HFFc6 (cell line): ENCODE results near the gene PRKAR1B. TPM values are rescaled to one million over a fixed set of nuclear protein-coding genes. Genes with fewer than 3 reads are reported as not detected.

Experiments
- DNase-seq: peaks from one replicate; pipeline ENCODE4 v3.0.0-alpha.2; 2018
- H3K27ac Mint-ChIP-seq: 2 replicates; pipeline ENCODE4 v1.8.0; 2020; ENCODE audit warnings: mild to moderate bottlenecking, mixed read lengths
- H3K27me3 Mint-ChIP-seq: 2 replicates; pipeline ENCODE4 v1.8.0; 2021; ENCODE audit warnings: mild to moderate bottlenecking, moderate library complexity, mixed read lengths; ENCODE audit not compliant: insufficient read depth
- H3K36me3 Mint-ChIP-seq: 2 replicates; pipeline ENCODE4 v1.8.0; 2021; ENCODE audit warnings: low read depth, mixed read lengths
- H3K4me1 Mint-ChIP-seq: 2 replicates; pipeline ENCODE4 v1.8.0; 2020; ENCODE audit warnings: low read depth, mixed read lengths
- H3K4me3 Mint-ChIP-seq: 2 replicates; pipeline ENCODE4 v1.8.0; 2020; ENCODE audit warnings: mild to moderate bottlenecking, moderate library complexity, mixed read lengths
- H3K9me3 Mint-ChIP-seq: 2 replicates; pipeline ENCODE4 v1.8.0; 2020; ENCODE audit warnings: mild to moderate bottlenecking, mixed read lengths
- CTCF ChIP-seq: fragments of 200-600 bp; sonication (generic); IDR thresholded peaks from 2 replicates; pipeline ENCODE4 v1.5.0; 2021; ENCODE audit warnings: antibody characterized with exemption, mild to moderate bottlenecking
- total RNA-seq, 6 experiments: library from RNA; stranded (reverse); fragmentation: NEBNext Ultra II Directional; extraction: Animal tissue kit (Norgen Biotek cat#: 25700); gene quantifications; 2 replicates in 1 of 6; 3 replicates in 5 of 6; pipeline ENCODE4 v1.2.3, GENCODE V29; 2021

The PRKAR1B gene
- total RNA-seq, 6 experiments from 2014 or later, result 15.5 to 22.7 (median 17.1) TPM

GRCh38 chr7:550881-551614, 176.0 kb downstream of the PRKAR1B start:
- no peak overlapping the region for H3K4me3 Mint-ChIP-seq
- no peak for DNase-seq
- peaks cover 11% of the 10 kb centered on the region for H3K4me1 Mint-ChIP-seq
- H3K9me3 Mint-ChIP-seq, result no peaks in the 10 kb centered on the region
- no peaks in the 10 kb centered on the region for H3K36me3 Mint-ChIP-seq
- H3K27me3 Mint-ChIP-seq, result no peaks in the 10 kb centered on the region; the same call in none of the 2 replicates
- TF ChIP-seq CTCF, result no peak
- H3K27ac Mint-ChIP-seq, result no peak overlapping the region

- no peak for DNase-seq
- Mint-ChIP-seq H3K36me3 (no peaks in the 10 kb centered on the region), H3K4me1 (peaks cover 11% of the 10 kb centered on the region), H3K9me3 (no peaks in the 10 kb centered on the region), H3K27ac (no peak overlapping the region), H3K27me3 (no peaks in the 10 kb centered on the region; the same call in none of the 2 replicates), H3K4me3 (no peak overlapping the region)
- no peak for TF ChIP-seq CTCF
Observed at GRCh38 chr7:549891-550625, 177.0 kb downstream of the PRKAR1B start.

GRCh38 chr7:549066-549890, 177.8 kb downstream of the PRKAR1B start:
- Mint-ChIP-seq H3K9me3 (no peaks in the 10 kb centered on the region), H3K4me3 (no peak overlapping the region), H3K4me1 (peaks cover 11% of the 10 kb centered on the region), H3K27ac (no peak overlapping the region), H3K27me3 (no peaks in the 10 kb centered on the region; the same call in none of the 2 replicates), H3K36me3 (no peaks in the 10 kb centered on the region)
- TF ChIP-seq CTCF, result no peak
- DNase-seq, result no peak

GRCh38 chr7:548401-548800, 178.7 kb downstream of the PRKAR1B start:
- no peaks in the 10 kb centered on the region for H3K9me3 Mint-ChIP-seq

More at GRCh38 chr7:548401-548800, 178.7 kb downstream of the PRKAR1B start:
- no peak for DNase-seq
- Mint-ChIP-seq H3K27ac (no peak overlapping the region), H3K36me3 (no peaks in the 10 kb centered on the region), H3K4me3 (no peak overlapping the region), H3K27me3 (no peaks in the 10 kb centered on the region; the same call in none of the 2 replicates), H3K4me1 (peaks cover 17% of the 10 kb centered on the region)
- TF ChIP-seq CTCF, result no peak
